Bronchial epithelial cell (primary cell): Measurements from ENCODE around the gene ANKRD22. TPM values are rescaled to one million over a fixed set of nuclear protein-coding genes. Genes with fewer than 3 reads are reported as not detected.
A peak's percentile ranks its signal among the peaks of the same experiment; 100 is the strongest.
"Not testable (repeated sequence)": the region's sequence is repeated elsewhere in the genome, so short reads cannot be mapped to it uniquely, and the experiment has no call there.

Source experiments
- DNase-seq: peaks from one replicate; pipeline ENCODE4 v3.0.0-alpha.2; 2010; ENCODE audit warnings: low read depth
- FAIRE-seq: peaks from 2 replicates; lab custom pipeline; 2011; peaks lifted over from hg19 to GRCh38; lab: Jason Lieb, UNC
- H3K27me3 ChIP-seq: 2 replicates; pipeline ENCODE4 v1.5.1; 2011; ENCODE audit warnings: low read length; ENCODE audit not compliant: control insufficient read depth, insufficient read depth
- H3K36me3 ChIP-seq: 2 replicates; pipeline ENCODE4 v1.5.1; 2011; ENCODE audit warnings: low read length; ENCODE audit not compliant: control insufficient read depth, insufficient read depth
- H3K4me3 ChIP-seq: 2 replicates; pipeline ENCODE4 v1.5.1; 2011; ENCODE audit warnings: mild to moderate bottlenecking, low read depth, low read length, control low read depth
- total RNA-seq: library from RNA; depleted of rRNA; stranded (reverse); fragments of >200 nt; gene quantifications from 2 replicates; pipeline ENCODE4 v1.2.1, GENCODE V29; 2014
- TF ChIP-seq, protein P1 (sequence below): IDR thresholded peaks from 2 replicates; pipeline ENCODE4 v1.5.1; 2011; ENCODE audit warnings: mild to moderate bottlenecking, moderate library complexity, low read length, control low read depth, inconsistent platforms; ENCODE audit not compliant: insufficient read depth, severe bottlenecking

ANKRD22 gene
- total RNA-seq, 1 donor from 2014 or later = 5.3 TPM

GRCh38 chr10:88838766-88839350 is 12.8 kb downstream of the ANKRD22 start:
- H3K4me3 ChIP-seq = no peak overlapping the region
- no peaks in the 10 kb centered on the region for H3K36me3 ChIP-seq
- no peak for FAIRE-seq
- TF ChIP-seq, protein P1, sequence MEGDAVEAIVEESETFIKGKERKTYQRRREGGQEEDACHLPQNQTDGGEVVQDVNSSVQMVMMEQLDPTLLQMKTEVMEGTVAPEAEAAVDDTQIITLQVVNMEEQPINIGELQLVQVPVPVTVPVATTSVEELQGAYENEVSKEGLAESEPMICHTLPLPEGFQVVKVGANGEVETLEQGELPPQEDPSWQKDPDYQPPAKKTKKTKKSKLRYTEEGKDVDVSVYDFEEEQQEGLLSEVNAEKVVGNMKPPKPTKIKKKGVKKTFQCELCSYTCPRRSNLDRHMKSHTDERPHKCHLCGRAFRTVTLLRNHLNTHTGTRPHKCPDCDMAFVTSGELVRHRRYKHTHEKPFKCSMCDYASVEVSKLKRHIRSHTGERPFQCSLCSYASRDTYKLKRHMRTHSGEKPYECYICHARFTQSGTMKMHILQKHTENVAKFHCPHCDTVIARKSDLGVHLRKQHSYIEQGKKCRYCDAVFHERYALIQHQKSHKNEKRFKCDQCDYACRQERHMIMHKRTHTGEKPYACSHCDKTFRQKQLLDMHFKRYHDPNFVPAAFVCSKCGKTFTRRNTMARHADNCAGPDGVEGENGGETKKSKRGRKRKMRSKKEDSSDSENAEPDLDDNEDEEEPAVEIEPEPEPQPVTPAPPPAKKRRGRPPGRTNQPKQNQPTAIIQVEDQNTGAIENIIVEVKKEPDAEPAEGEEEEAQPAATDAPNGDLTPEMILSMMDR = no peak
- DNase-seq = no peak
- no peaks in the 10 kb centered on the region for H3K27me3 ChIP-seq

- not testable (repeated sequence) for H3K27me3 ChIP-seq, H3K4me3 ChIP-seq, H3K36me3 ChIP-seq, FAIRE-seq
- peak; percentile 29 for DNase-seq
Measured at GRCh38 chr10:88837632-88838031, 14.0 kb downstream of the ANKRD22 start.

- H3K27me3 ChIP-seq = no peaks in the 10 kb centered on the region
- no peak for DNase-seq
- no peak overlapping the region for H3K4me3 ChIP-seq
- no peaks in the 10 kb centered on the region for H3K36me3 ChIP-seq
- FAIRE-seq = no peak
- TF ChIP-seq, protein P1 = no peak
Measured at GRCh38 chr10:88835910-88836221, 15.8 kb downstream of the ANKRD22 start.

- no peaks in the 10 kb centered on the region for H3K36me3 ChIP-seq
- H3K27me3 ChIP-seq = no peaks in the 10 kb centered on the region
- TF ChIP-seq, protein P1 = peak; percentile 79
- no peak overlapping the region for H3K4me3 ChIP-seq
- DNase-seq (peak; percentile 81), FAIRE-seq (no peak)
Measured at GRCh38 chr10:88835096-88835909, 16.3 kb downstream of the ANKRD22 start.

DNA sequence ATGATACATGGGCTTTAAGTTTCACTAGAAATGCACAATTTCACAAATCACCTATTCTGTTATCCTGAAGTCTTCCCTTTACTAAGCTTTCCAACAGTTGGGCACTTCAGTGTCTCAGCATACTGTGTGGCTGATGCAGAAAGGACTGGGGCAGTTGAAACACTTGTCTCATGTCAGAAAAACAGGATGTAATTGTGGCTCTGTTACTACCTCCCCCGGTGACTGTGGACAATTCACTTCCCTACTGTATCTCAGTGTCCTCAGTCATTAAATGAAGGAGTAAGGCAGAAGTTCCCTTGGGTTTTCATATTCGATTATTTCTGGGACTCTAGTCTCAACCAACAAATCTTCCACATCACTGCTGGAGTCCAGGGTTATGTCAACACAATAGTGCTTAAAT is 17.9 kb downstream of the ANKRD22 start:
- Histone ChIP-seq H3K4me3 (no peak overlapping the region), H3K27me3 (no peaks in the 10 kb centered on the region), H3K36me3 (no peaks in the 10 kb centered on the region)
- FAIRE-seq = no peak
- DNase-seq = no peak
- TF ChIP-seq, protein P1 = no peak

GRCh38 chr10:88833156-88833555 is 18.5 kb downstream of the ANKRD22 start:
- DNase-seq (no peak), FAIRE-seq (no peak)
- TF ChIP-seq, protein P1 = no peak
- H3K27me3 ChIP-seq = no peaks in the 10 kb centered on the region
- no peak overlapping the region for H3K4me3 ChIP-seq
- no peaks in the 10 kb centered on the region for H3K36me3 ChIP-seq
